Body of pancreas (tissue), 4 donors: Measurements from ENCODE around the gene KIAA1328. TPM values are rescaled to one million over a fixed set of nuclear protein-coding genes. Genes with fewer than 3 reads are reported as not detected.

Experiments used
- ATAC-seq: fragments of 150-250 bp; one replicate; pipeline ENCODE4 v1.9.1; 2016
- DNase-seq, 4 donors: peaks; one replicate each; pipeline ENCODE4 v3.0.0-alpha.2; 2019
- H3K27ac ChIP-seq, 4 donors: fragments of 200-600 bp; sonication (generic); 1 replicate in 3 of 4; 2 replicates in 1 of 4; pipeline versions ENCODE4 v1.5.1 to v1.6.1; 2016 to 2019; ENCODE audit warnings: mild to moderate bottlenecking in 1 of 4, mixed read lengths in 1 of 4, moderate library complexity in 1 of 4
- H3K27me3 ChIP-seq, 2 donors: fragments of 200-600 bp; sonication (generic); one replicate each; pipeline ENCODE4 v1.6.0; 2016; ENCODE audit warnings: mild to moderate bottlenecking in 1 of 2
- H3K36me3 ChIP-seq, 2 donors: fragments of 200-600 bp; sonication (generic); replicated peaks in 1 of 2; 2 replicates each; pipeline ENCODE4 v1.5.1; 2016; ENCODE audit warnings: low read depth in 2 of 2; ENCODE audit not compliant: insufficient read depth in 1 of 2
- H3K4me1 ChIP-seq: fragments of 200-600 bp; sonication (generic); one replicate; pipeline ENCODE4 v1.6.0; 2016
- H3K4me3 ChIP-seq, 2 donors: fragments of 200-600 bp; sonication (generic); 1 replicate in 1 of 2; 2 replicates in 1 of 2; pipeline ENCODE4 v1.5.1; 2016 to 2019
- H3K9me3 ChIP-seq, 3 donors: fragments of 200-600 bp; sonication (generic); 1 replicate in 2 of 3; 2 replicates in 1 of 3; pipeline ENCODE4 v1.5.1; 2016
- POLR2A ChIP-seq, 3 donors: fragments of 450-650 bp; IDR thresholded peaks; one replicate each; pipeline ENCODE4 v1.6.1; 2016; ENCODE audit warnings: antibody characterized with exemption in 3 of 3, mild to moderate bottlenecking in 2 of 3
- WGBS, 2 donors: methylation state at CpG; one replicate each; pipeline ENCODE4 v1.1.5; 2017; 5-methylcytosine and 5-hydroxymethylcytosine counted together
- intact Hi-C: fragments of 100-400 bp; cut with DNase I; formaldehyde crosslinking; loops from one replicate; pipeline ENCODE4 v1.15.1; 2023
- total RNA-seq, 2 donors: library from RNA; depleted of rRNA; stranded (reverse); fragments of >200 nt; gene quantifications; one replicate each; pipeline ENCODE4 v1.1.0, GENCODE V29; 2016
- TF ChIP-seq, protein P1 (sequence below), 7 experiments: fragments of 450-650 bp in 4 of 7; fragments of 200-600 bp in 3 of 7; sonication (generic) in 3 of 7; IDR thresholded peaks; one replicate each; pipeline ENCODE4 v1.5.1; 2016 to 2019; ENCODE audit warnings: antibody characterized with exemption in 7 of 7

Gene KIAA1328
- total RNA-seq, 2 donors from 2014 or later: 10.9 to 21.8 TPM

DNA sequence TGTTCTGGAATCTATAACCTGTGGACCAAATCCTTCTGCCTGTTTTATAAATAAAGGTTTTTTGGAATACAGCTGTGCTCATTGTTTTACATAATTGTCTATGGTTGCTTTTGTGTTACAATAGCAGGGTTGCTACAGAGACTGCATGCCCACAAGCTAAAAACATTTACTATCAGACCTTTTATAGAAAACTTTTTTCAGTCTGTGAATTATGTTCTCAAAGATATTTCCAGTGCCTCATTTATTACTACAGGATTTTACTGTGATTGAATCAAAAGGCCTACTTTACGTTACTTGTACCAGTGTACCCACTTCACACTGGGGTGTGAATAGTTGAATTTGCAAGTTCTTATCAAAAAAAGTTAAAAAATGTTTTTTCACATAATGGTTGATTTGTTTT lies 7.0 kb downstream of the KIAA1328 start:
- Histone ChIP-seq H3K36me3 (no peaks in the 10 kb centered on the region), H3K9me3 (no peaks in the 10 kb centered on the region), H3K4me1 (no peaks in the 10 kb centered on the region), H3K4me3 (no peak overlapping the region), H3K27ac (no peak overlapping the region), H3K27me3 (no peaks in the 10 kb centered on the region)
- intact Hi-C loops: no loop called here
- WGBS, 2 donors: 94 to 97% methylated on average over 1 of the region's 1 CpG
- DNase-seq (no peak), ATAC-seq (no peak)
- TF ChIP-seq, protein P1, sequence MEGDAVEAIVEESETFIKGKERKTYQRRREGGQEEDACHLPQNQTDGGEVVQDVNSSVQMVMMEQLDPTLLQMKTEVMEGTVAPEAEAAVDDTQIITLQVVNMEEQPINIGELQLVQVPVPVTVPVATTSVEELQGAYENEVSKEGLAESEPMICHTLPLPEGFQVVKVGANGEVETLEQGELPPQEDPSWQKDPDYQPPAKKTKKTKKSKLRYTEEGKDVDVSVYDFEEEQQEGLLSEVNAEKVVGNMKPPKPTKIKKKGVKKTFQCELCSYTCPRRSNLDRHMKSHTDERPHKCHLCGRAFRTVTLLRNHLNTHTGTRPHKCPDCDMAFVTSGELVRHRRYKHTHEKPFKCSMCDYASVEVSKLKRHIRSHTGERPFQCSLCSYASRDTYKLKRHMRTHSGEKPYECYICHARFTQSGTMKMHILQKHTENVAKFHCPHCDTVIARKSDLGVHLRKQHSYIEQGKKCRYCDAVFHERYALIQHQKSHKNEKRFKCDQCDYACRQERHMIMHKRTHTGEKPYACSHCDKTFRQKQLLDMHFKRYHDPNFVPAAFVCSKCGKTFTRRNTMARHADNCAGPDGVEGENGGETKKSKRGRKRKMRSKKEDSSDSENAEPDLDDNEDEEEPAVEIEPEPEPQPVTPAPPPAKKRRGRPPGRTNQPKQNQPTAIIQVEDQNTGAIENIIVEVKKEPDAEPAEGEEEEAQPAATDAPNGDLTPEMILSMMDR (IDR thresholded peaks at IDR 0.05): no peak
- TF ChIP-seq POLR2A (IDR thresholded peaks at IDR 0.05): no peak

DNA sequence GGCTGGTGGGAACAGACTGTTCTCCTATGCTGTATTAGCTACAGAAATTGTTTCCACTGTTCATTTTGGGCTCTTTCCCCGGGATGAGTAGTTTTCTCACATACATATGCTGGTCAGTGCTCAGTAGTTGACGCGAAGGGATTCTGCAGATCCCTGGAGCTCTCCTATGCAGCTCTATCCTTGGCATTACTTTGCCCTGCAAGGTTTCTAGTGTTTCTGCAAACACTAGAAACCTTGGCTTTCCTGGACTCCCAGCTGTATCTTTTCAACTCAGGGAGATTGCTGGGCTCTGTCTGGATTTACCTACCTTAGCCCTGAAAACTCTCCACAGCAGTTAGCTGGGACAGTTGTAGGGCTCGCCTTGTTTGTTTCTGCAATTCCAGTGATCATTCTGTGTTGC lies 10.9 kb downstream of the KIAA1328 start:
- no peak overlapping the region for H3K27ac ChIP-seq
- no peak for ATAC-seq
- intact Hi-C loops: no loop called here

DNA sequence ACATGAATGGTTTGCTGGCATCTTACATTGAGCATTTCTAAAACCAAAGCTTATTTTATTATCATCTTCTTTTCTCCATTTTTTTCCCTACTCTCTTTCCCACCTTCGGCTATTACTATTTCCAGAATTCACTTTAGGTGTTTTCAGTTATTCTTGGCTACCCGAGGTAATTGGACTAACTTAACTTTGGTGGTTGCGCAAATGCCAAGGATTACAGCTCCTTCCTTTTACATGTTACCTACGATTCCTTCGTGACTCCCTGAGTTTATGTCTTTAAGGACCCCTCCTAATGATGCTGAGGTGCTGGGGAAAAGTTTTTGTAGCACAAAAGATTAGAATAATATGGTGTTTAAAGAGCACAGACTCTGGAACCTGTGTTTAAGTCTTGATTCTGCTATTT lies 14.3 kb downstream of the KIAA1328 start:
- H3K4me3 ChIP-seq: no peak overlapping the region
- intact Hi-C loops: no loop called here
- TF ChIP-seq POLR2A (IDR thresholded peaks at IDR 0.05): no peak
- H3K36me3 ChIP-seq: no peaks in the 10 kb centered on the region
- 94 to 96% methylated on average over 5 of the region's 5 CpGs for WGBS, 2 donors
- no peaks in the 10 kb centered on the region for H3K27me3 ChIP-seq
- H3K4me1 ChIP-seq: no peaks in the 10 kb centered on the region
- DNase-seq (no peak), ATAC-seq (no peak)
- no peak overlapping the region for H3K27ac ChIP-seq
- H3K9me3 ChIP-seq: no peaks in the 10 kb centered on the region

More for the DNA sequence above, 10.9 kb downstream of the KIAA1328 start:
- DNase-seq: no peak
- no peaks in the 10 kb centered on the region for H3K27me3 ChIP-seq
- H3K36me3 ChIP-seq: no peaks in the 10 kb centered on the region
- H3K9me3 ChIP-seq: no peaks in the 10 kb centered on the region
- WGBS, 2 donors: 92% methylated on average over 4 of the region's 4 CpGs
- TF ChIP-seq POLR2A (IDR thresholded peaks at IDR 0.05): no peak
- TF ChIP-seq, protein P1 (IDR thresholded peaks at IDR 0.05): no peak
- no peaks in the 10 kb centered on the region for H3K4me1 ChIP-seq
- no peak overlapping the region for H3K4me3 ChIP-seq

DNA sequence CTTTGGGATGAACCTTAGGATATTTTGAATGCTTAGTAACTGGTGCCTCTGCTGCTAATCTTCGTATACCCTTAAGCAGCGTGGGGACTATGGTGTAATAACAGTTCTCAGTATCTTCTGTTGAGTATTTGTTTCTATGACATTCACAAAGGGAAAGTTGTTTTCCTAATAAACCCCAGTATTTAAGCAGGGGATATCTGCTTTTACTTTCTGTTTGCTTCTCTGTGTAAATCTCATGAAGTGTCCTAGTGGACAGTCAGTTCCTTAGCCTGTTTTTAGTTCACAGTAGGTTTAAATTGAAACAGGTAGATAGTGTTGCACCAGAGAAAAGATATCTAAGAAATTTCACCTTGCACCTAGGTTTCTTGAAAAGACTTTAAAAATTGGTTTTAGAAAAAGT lies 14.9 kb downstream of the KIAA1328 start:
- Histone ChIP-seq H3K36me3 (no peaks in the 10 kb centered on the region), H3K4me1 (no peaks in the 10 kb centered on the region), H3K4me3 (no peak overlapping the region), H3K27me3 (no peaks in the 10 kb centered on the region), H3K27ac (no peak overlapping the region), H3K9me3 (no peaks in the 10 kb centered on the region)
- no peak for ATAC-seq
- intact Hi-C loops: no loop called here
- no peak for DNase-seq
- TF ChIP-seq, protein P1 (IDR thresholded peaks at IDR 0.05): no peak
- no peak for TF ChIP-seq POLR2A (IDR thresholded peaks at IDR 0.05)
- WGBS, 2 donors: 89 to 97% methylated on average over 2 of the region's 2 CpGs

DNA sequence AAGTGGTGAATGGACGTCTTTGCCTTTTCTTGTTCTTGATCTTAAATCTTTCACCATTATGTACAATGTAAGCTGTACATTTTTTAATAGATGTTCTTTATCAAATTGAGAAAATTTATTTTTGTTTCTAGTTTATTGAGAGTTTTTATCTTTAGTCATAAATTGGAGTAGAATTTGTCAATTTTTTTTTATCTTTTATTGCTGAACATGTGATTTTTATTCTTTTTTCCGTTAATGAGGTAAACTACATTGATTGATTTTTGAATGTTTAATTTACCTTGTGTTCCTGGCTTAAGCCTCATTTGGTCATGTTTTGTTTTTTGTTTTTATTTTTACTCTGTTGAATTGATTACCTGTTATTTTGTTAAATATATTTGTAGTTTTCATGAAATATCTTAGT lies 19.7 kb downstream of the KIAA1328 start:
- Histone ChIP-seq H3K4me1 (no peaks in the 10 kb centered on the region), H3K27me3 (no peaks in the 10 kb centered on the region), H3K4me3 (no peak overlapping the region), H3K36me3 (no peaks in the 10 kb centered on the region), H3K27ac (no peak overlapping the region), H3K9me3 (no peaks in the 10 kb centered on the region)
- TF ChIP-seq, protein P1 (IDR thresholded peaks at IDR 0.05): no peak
- no peak for TF ChIP-seq POLR2A (IDR thresholded peaks at IDR 0.05)
- DNase-seq (no peak), ATAC-seq (no peak)
- WGBS, 2 donors: 83 to 95% methylated on average over 2 of the region's 2 CpGs
- intact Hi-C loops: no loop called here
